ENCODE results near the gene SLC35B3. TPM values are rescaled to one million over a fixed set of nuclear protein-coding genes. Genes with fewer than 3 reads are reported as not detected.

Gene SLC35B3
- total RNA-seq, 1 donor from 2014 or later: 7.0 TPM

DNA sequence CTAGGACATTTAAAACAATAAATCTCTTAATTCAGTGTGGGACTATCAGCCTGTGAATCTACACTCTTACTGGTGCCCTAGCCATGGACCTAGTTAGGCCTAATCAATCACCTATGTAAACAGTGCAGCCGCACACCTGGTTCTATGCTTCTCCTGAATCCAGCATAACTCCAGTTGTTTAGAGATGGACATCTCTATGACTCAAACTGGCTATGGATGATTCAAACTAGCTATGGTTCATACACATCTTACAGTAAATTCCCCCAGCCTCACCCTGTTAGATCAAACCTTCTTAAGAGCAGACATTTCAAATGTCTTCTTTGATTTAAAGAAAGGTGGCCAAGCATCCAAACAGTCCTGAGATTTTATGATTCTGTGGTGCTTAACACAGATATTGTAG, 34.7 kb downstream of the SLC35B3 start:
- Mint-ChIP-seq H3K27me3 (ENCODE audit: low read depth) (peaks cover 5% of the 10 kb centered on the region), H3K27ac (no peak overlapping the region), H3K9me3 (no peaks in the 10 kb centered on the region), H3K4me1 (ENCODE audit: low read depth) (no peaks in the 10 kb centered on the region), H3K36me3 (ENCODE audit: low read depth) (no peaks in the 10 kb centered on the region), H3K4me3 (ENCODE audit: low read depth) (no peak overlapping the region)
- no peak for DNase-seq (ENCODE audit: low spot score)
- intact Hi-C loops (cut with micrococcal nuclease): no loop called here

DNA sequence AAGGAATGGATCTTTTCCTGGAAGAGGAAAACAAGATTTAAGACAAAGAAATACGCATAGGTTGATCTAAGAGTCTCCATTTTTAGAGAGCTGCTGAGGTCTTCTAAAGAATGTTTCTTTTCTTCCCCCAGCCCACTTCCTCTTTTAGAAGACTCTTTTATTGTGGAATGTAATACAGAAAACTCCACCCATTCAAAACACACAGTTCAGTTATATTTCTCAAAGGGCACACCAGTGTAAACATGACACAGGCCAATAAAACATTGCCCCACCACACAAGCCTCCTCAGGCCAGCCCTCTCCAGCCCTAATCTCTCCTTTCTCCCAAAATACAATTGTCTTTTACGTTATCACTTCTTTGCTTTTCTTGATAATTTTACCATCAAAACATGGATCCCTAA, 42.8 kb downstream of the SLC35B3 start:
- no peak for DNase-seq (ENCODE audit: low spot score)
- Mint-ChIP-seq H3K27ac (no peak overlapping the region), H3K36me3 (ENCODE audit: low read depth) (no peaks in the 10 kb centered on the region), H3K4me1 (ENCODE audit: low read depth) (peaks cover 6% of the 10 kb centered on the region), H3K27me3 (ENCODE audit: low read depth) (peaks cover 5% of the 10 kb centered on the region), H3K9me3 (no peaks in the 10 kb centered on the region), H3K4me3 (ENCODE audit: low read depth) (no peak overlapping the region)
- intact Hi-C loops (cut with micrococcal nuclease): no loop called here

DNA sequence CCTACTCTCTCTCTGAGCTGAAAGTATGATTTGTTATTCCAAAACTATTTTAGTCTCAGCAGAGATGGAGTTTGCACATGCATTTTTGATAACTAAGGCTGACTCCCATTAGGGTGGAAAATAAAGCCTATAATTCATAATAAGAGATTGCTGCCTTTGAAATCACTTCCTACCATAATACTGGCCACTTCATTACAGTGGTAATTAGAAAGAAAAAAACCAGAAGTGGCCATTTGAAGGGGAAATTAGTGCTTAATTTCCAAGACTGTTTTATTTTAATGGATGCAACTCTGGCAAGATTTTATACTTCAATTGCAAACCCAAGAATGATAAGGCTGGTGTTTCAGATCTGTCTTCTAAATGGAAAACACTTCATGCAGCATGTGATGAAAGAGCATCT, 43.4 kb downstream of the SLC35B3 start:
- Mint-ChIP-seq H3K36me3 (ENCODE audit: low read depth) (no peaks in the 10 kb centered on the region), H3K9me3 (no peaks in the 10 kb centered on the region), H3K27ac (no peak overlapping the region), H3K4me3 (ENCODE audit: low read depth) (no peak overlapping the region), H3K27me3 (ENCODE audit: low read depth) (peaks cover 4% of the 10 kb centered on the region), H3K4me1 (ENCODE audit: low read depth) (peaks cover 6% of the 10 kb centered on the region)
- DNase-seq (ENCODE audit: low spot score): no peak
- intact Hi-C loops (cut with micrococcal nuclease): no loop called here

- intact Hi-C loops (cut with micrococcal nuclease): no loop called here
- peaks cover 6% of the 10 kb centered on the region for H3K4me1 Mint-ChIP-seq (ENCODE audit: low read depth)
Observed at GRCh38 chr6:8389036-8389818, 46.1 kb downstream of the SLC35B3 start.

DNA sequence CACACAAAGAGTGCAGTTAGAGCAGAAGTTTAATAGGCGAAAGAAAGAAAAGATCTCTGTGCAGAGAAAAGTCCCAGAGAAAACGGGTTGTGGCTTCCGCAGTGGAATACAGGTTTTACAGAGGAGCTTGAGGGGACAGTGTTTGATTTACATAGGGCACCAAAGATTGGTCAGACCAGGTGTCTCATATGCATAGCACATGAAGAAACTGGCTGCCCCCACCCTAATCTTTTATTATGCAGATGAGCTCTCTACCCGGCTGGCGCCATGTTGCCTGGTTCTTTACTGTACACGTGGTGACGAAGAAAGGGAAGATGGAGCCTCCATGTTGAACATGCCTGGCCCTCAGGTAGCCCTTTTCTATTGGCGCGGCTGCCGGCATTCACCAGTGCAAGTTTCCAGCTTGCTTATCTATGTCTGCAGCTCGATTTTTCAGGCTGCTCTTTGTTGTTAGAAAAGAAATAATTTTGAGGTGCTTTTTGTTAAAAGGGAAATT, 47.4 kb downstream of the SLC35B3 start:
- DNase-seq (ENCODE audit: low spot score): no peak
- H3K36me3 Mint-ChIP-seq (ENCODE audit: low read depth): no peaks in the 10 kb centered on the region
- intact Hi-C loops (cut with micrococcal nuclease): no loop called here
- peaks cover 6% of the 10 kb centered on the region for H3K4me1 Mint-ChIP-seq (ENCODE audit: low read depth)
- no peaks in the 10 kb centered on the region for H3K27me3 Mint-ChIP-seq (ENCODE audit: low read depth)
- H3K4me3 Mint-ChIP-seq (ENCODE audit: low read depth): no peak overlapping the region
- H3K27ac Mint-ChIP-seq: no peak overlapping the region
- H3K9me3 Mint-ChIP-seq: no peaks in the 10 kb centered on the region

More at GRCh38 chr6:8389036-8389818, 46.1 kb downstream of the SLC35B3 start:
- no peak overlapping the region for H3K27ac Mint-ChIP-seq
- no peaks in the 10 kb centered on the region for H3K36me3 Mint-ChIP-seq (ENCODE audit: low read depth)
- H3K4me3 Mint-ChIP-seq (ENCODE audit: low read depth): no peak overlapping the region
- no peaks in the 10 kb centered on the region for H3K9me3 Mint-ChIP-seq
- H3K27me3 Mint-ChIP-seq (ENCODE audit: low read depth): no peaks in the 10 kb centered on the region
- DNase-seq (ENCODE audit: low spot score): no peak

DNA sequence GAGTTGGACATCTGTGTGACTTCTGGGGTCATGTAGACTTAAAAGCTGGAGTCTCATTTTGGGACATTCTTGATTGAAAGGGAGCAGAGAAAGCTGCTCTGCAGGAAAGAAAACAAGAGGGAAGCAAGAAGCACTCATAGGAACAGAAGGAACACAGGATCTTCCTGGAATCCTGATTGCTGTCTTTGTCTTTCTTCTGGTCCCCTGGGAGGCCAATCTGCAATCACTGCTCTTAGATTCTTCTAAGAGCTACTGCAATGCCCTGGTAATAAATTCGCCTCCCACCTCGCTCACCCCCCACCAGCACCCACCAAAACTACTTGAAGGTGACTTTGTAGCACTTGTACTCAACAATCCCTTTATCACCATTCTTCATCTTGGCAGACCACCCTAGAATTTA, 51.8 kb downstream of the SLC35B3 start:
- H3K27me3 Mint-ChIP-seq (ENCODE audit: low read depth): no peaks in the 10 kb centered on the region
- H3K4me3 Mint-ChIP-seq (ENCODE audit: low read depth): no peak overlapping the region
- no peaks in the 10 kb centered on the region for H3K36me3 Mint-ChIP-seq (ENCODE audit: low read depth)
- no peaks in the 10 kb centered on the region for H3K4me1 Mint-ChIP-seq (ENCODE audit: low read depth)
- no peak for DNase-seq (ENCODE audit: low spot score)
- no peaks in the 10 kb centered on the region for H3K9me3 Mint-ChIP-seq
- H3K27ac Mint-ChIP-seq: no peak overlapping the region
- intact Hi-C loops (cut with micrococcal nuclease): no loop called here

- Mint-ChIP-seq H3K36me3 (ENCODE audit: low read depth) (no peaks in the 10 kb centered on the region), H3K27me3 (ENCODE audit: low read depth) (no peaks in the 10 kb centered on the region), H3K9me3 (no peaks in the 10 kb centered on the region), H3K4me3 (ENCODE audit: low read depth) (no peak overlapping the region), H3K4me1 (ENCODE audit: low read depth) (no peaks in the 10 kb centered on the region), H3K27ac (no peak overlapping the region)
- intact Hi-C loops (cut with micrococcal nuclease): no loop called here
- DNase-seq (ENCODE audit: low spot score): no peak
Observed at GRCh38 chr6:8382434-8382833, 52.9 kb downstream of the SLC35B3 start.

GRCh38 chr6:8375916-8376315, 59.4 kb downstream of the SLC35B3 start:
- H3K27ac Mint-ChIP-seq: no peak overlapping the region
- H3K9me3 Mint-ChIP-seq: no peaks in the 10 kb centered on the region
- no peaks in the 10 kb centered on the region for H3K36me3 Mint-ChIP-seq (ENCODE audit: low read depth)
- DNase-seq (ENCODE audit: low spot score): no peak
- intact Hi-C loops (cut with micrococcal nuclease): no loop called here
- H3K4me3 Mint-ChIP-seq (ENCODE audit: low read depth): no peak overlapping the region
- H3K27me3 Mint-ChIP-seq (ENCODE audit: low read depth): peaks cover 3% of the 10 kb centered on the region
- H3K4me1 Mint-ChIP-seq (ENCODE audit: low read depth): no peaks in the 10 kb centered on the region
